ACHN (cell line): ENCODE measurements around the gene MMEL1.
"Not testable (repeated sequence)": the region's sequence is repeated elsewhere in the genome, so short reads cannot be mapped to it uniquely, and the experiment has no call there.

Source experiments
- DNase-seq: peaks from one replicate; pipeline ENCODE4 v3.0.0-alpha.2; 2015
- in situ Hi-C: cut with HindIII; loops from 2 replicates; pipeline ENCODE4 v1.10.0; 2017; ENCODE audit warnings: low sequenced_read_pairs, low pct_ligation_motif_present, low pct_unique_long_range_greater_than_20kb

MMEL1 gene

GRCh38 chr1:2631136-2632050, 1.4 kb downstream of the MMEL1 start:
- DNase-seq: no peak
- in situ Hi-C loops: no loop called here

GRCh38 chr1:2630498-2631135, 2.2 kb downstream of the MMEL1 start:
- DNase-seq: no peak
- in situ Hi-C loops: no loop called here

GRCh38 chr1:2629627-2630497, 3.0 kb downstream of the MMEL1 start:
- in situ Hi-C loops: no loop called here
- DNase-seq: no peak

- no peak for DNase-seq
- in situ Hi-C loops: no loop called here
These were observed 3.7 kb downstream of the MMEL1 start for GRCh38 chr1:2628933-2629626.

- no peak for DNase-seq
- in situ Hi-C loops: no loop called here
These were observed 4.5 kb downstream of the MMEL1 start for GRCh38 chr1:2628191-2628932.

- in situ Hi-C loops: no loop called here
- no peak for DNase-seq
These were observed 5.1 kb downstream of the MMEL1 start for GRCh38 chr1:2627746-2628145.

GRCh38 chr1:2625748-2626147, 7.1 kb downstream of the MMEL1 start:
- DNase-seq, in situ Hi-C loops: not testable (repeated sequence)

- in situ Hi-C loops: no loop called here
These were observed 7.5 kb downstream of the MMEL1 start for GRCh38 chr1:2625311-2625710.

GRCh38 chr1:2624735-2625300, 8.0 kb downstream of the MMEL1 start:
- DNase-seq: no peak
- in situ Hi-C loops: no loop called here

More at GRCh38 chr1:2625311-2625710, 7.5 kb downstream of the MMEL1 start:
- DNase-seq: no peak

GRCh38 chr1:2623571-2624337, 9.1 kb downstream of the MMEL1 start:
- DNase-seq: no peak
- in situ Hi-C loops: no loop called here

- DNase-seq: no peak
- in situ Hi-C loops: no loop called here
These were observed 14.8 kb downstream of the MMEL1 start for GRCh38 chr1:2617971-2618470.

- DNase-seq: no peak
- in situ Hi-C loops: no loop called here
These were observed 18.7 kb downstream of the MMEL1 start for GRCh38 chr1:2614145-2614544.

GRCh38 chr1:2612591-2613365, 20.0 kb downstream of the MMEL1 start:
- DNase-seq: no peak
- in situ Hi-C loops: no loop called here

- in situ Hi-C loops: no loop called here
- no peak for DNase-seq
These were observed 21.0 kb downstream of the MMEL1 start for GRCh38 chr1:2611621-2612437.

- in situ Hi-C loops: no loop called here
- DNase-seq: no peak
These were observed 21.8 kb downstream of the MMEL1 start for GRCh38 chr1:2611031-2611501.
